HCEC 1CT (cell line): ENCODE results near the gene TPBGL.
"Not testable (repeated sequence)": the region's sequence is repeated elsewhere in the genome, so short reads cannot be mapped to it uniquely, and the experiment has no call there.

Source experiments
- DNase-seq: peaks from one replicate; pipeline ENCODE4 v3.0.0-alpha.2; 2017

The TPBGL gene

GRCh38 chr11:75273411-75274391 is 33.1 kb downstream of the TPBGL start:
- no peak for DNase-seq

- DNase-seq, result not testable (repeated sequence)
Observed at GRCh38 chr11:75274716-75275115, 34.1 kb downstream of the TPBGL start.

GRCh38 chr11:75275581-75275980 is 35.0 kb downstream of the TPBGL start:
- DNase-seq, result no peak

- DNase-seq, result no peak
Observed at GRCh38 chr11:75276186-75276585, 35.6 kb downstream of the TPBGL start.

GRCh38 chr11:75276686-75277085 is 36.1 kb downstream of the TPBGL start:
- DNase-seq, result no peak

GRCh38 chr11:75277211-75277805 is 36.7 kb downstream of the TPBGL start:
- DNase-seq, result no peak

GRCh38 chr11:75277991-75278790 is 37.6 kb downstream of the TPBGL start:
- DNase-seq, result no peak

GRCh38 chr11:75279273-75279672 is 38.7 kb downstream of the TPBGL start:
- DNase-seq, result no peak

- peak; percentile 39 for DNase-seq
Observed at GRCh38 chr11:75280227-75280701, 39.7 kb downstream of the TPBGL start.

- DNase-seq, result no peak
Observed at GRCh38 chr11:75280770-75281468, 40.3 kb downstream of the TPBGL start.

GRCh38 chr11:75281469-75282095 is 41.0 kb downstream of the TPBGL start:
- DNase-seq, result no peak

GRCh38 chr11:75283391-75283931 is 42.9 kb downstream of the TPBGL start:
- no peak for DNase-seq

- no peak for DNase-seq
Observed at GRCh38 chr11:75285776-75286360, 45.3 kb downstream of the TPBGL start.

- no peak for DNase-seq
Observed at GRCh38 chr11:75286826-75287465, 46.4 kb downstream of the TPBGL start.

- DNase-seq, result no peak
Observed at GRCh38 chr11:75287579-75287978, 47.0 kb downstream of the TPBGL start.

GRCh38 chr11:75289511-75289760 is 48.9 kb downstream of the TPBGL start:
- no peak for DNase-seq

GRCh38 chr11:75289919-75290318 is 49.3 kb downstream of the TPBGL start:
- DNase-seq, result no peak

GRCh38 chr11:75291741-75292140 is 51.2 kb downstream of the TPBGL start:
- no peak for DNase-seq

- DNase-seq, result no peak
Observed at GRCh38 chr11:75292943-75293342, 52.4 kb downstream of the TPBGL start.
